HG03342 (cell line): ENCODE results near the gene STRN.
"Not testable (repeated sequence)": the region's sequence is repeated elsewhere in the genome, so short reads cannot be mapped to it uniquely, and the experiment has no call there.

Experiments used
- ATAC-seq: cut with Tn5 transposase; IDR thresholded peaks from one replicate; pipeline ENCODE4 v1.9.1; 2021; ENCODE audit warnings: mild to moderate bottlenecking, moderate library complexity; ENCODE audit not compliant: unreplicated experiment

STRN gene

GRCh38 chr2:36912695-36913094 is 53.6 kb downstream of the STRN start:
- no peak for ATAC-seq

- no peak for ATAC-seq
Observed at GRCh38 chr2:36911012-36911411, 55.3 kb downstream of the STRN start.

- ATAC-seq: no peak
Observed at GRCh38 chr2:36906277-36906676, 60.1 kb downstream of the STRN start.

- no peak for ATAC-seq
Observed at GRCh38 chr2:36904636-36905035, 61.7 kb downstream of the STRN start.

GRCh38 chr2:36902385-36903120 is 63.8 kb downstream of the STRN start:
- ATAC-seq: no peak

GRCh38 chr2:36892805-36893204 is 73.5 kb downstream of the STRN start:
- ATAC-seq: no peak

GRCh38 chr2:36889795-36890194 is 76.5 kb downstream of the STRN start:
- no peak for ATAC-seq

- not testable (repeated sequence) for ATAC-seq
Observed at GRCh38 chr2:36887095-36887494, 79.2 kb downstream of the STRN start.

GRCh38 chr2:36886664-36887063 is 79.7 kb downstream of the STRN start:
- no peak for ATAC-seq

- no peak for ATAC-seq
Observed at GRCh38 chr2:36885605-36886004, 80.7 kb downstream of the STRN start.

- no peak for ATAC-seq
Observed at GRCh38 chr2:36882532-36882931, 83.8 kb downstream of the STRN start.

- ATAC-seq: no peak
Observed at GRCh38 chr2:36881816-36882215, 84.5 kb downstream of the STRN start.

GRCh38 chr2:36878429-36878828 is 87.9 kb downstream of the STRN start:
- ATAC-seq: no peak

- no peak for ATAC-seq
Observed at GRCh38 chr2:36871068-36871707, 95.1 kb downstream of the STRN start.

- ATAC-seq: no peak
Observed at GRCh38 chr2:36869606-36870005, 96.7 kb downstream of the STRN start.

GRCh38 chr2:36861896-36862295 is 104.4 kb downstream of the STRN start:
- ATAC-seq: no peak

GRCh38 chr2:36859366-36859792 is 107.0 kb downstream of the STRN start:
- no peak for ATAC-seq

GRCh38 chr2:36858551-36859365 is 107.6 kb downstream of the STRN start:
- peak; percentile 65 for ATAC-seq

GRCh38 chr2:36857713-36858112 is 108.6 kb downstream of the STRN start:
- no peak for ATAC-seq

GRCh38 chr2:36855429-36855828 is 110.9 kb downstream of the STRN start:
- ATAC-seq: no peak

- ATAC-seq: no peak
Observed at GRCh38 chr2:36854241-36854640, 112.1 kb downstream of the STRN start.

GRCh38 chr2:36849265-36849664 is 117.1 kb downstream of the STRN start:
- no peak for ATAC-seq
